Effector memory CD4-positive, alpha-beta T cell (primary cell): Measurements from ENCODE around the gene BDKRB2.

Experiments
- DNase-seq, 3 donors: peaks; one replicate each; pipeline ENCODE4 v3.0.0-alpha.2; 2020
- H3K27ac ChIP-seq: 2 replicates; pipeline ENCODE4 v1.7.0; 2013; ENCODE audit warnings: mild to moderate bottlenecking, low read length, moderate library complexity; ENCODE audit not compliant: insufficient read depth, poor library complexity, severe bottlenecking
- H3K27me3 ChIP-seq: replicated peaks from 2 replicates; pipeline ENCODE4 v1.7.0; 2013; ENCODE audit warnings: mild to moderate bottlenecking, low read length; ENCODE audit not compliant: insufficient read depth, control insufficient read depth, poor library complexity, severe bottlenecking
- H3K36me3 ChIP-seq: 2 replicates; pipeline ENCODE4 v1.7.0; 2013; ENCODE audit warnings: mild to moderate bottlenecking, low read length, moderate library complexity; ENCODE audit not compliant: control insufficient read depth, insufficient read depth
- H3K4me1 ChIP-seq: 2 replicates; pipeline ENCODE4 v1.7.0; 2013; ENCODE audit warnings: low read length, mild to moderate bottlenecking; ENCODE audit not compliant: control insufficient read depth, insufficient read depth, poor library complexity, severe bottlenecking
- H3K4me3 ChIP-seq: 2 replicates; pipeline ENCODE4 v1.7.0; 2013; ENCODE audit warnings: low read length, low read depth, mild to moderate bottlenecking; ENCODE audit not compliant: insufficient read depth, poor library complexity, severe bottlenecking
- H3K9me3 ChIP-seq: 2 replicates; pipeline ENCODE4 v1.7.0; 2013; ENCODE audit warnings: mild to moderate bottlenecking, low read length, moderate library complexity; ENCODE audit not compliant: control insufficient read depth
- total RNA-seq, 3 donors: gene quantifications; one replicate each; lab custom pipeline; 2026; lab: John Stamatoyannopoulos, UW

BDKRB2 gene
- total RNA-seq, result 0 to 0.39 (median 0) reads per million in 3 donors

- Histone ChIP-seq H3K27ac (no peak within 1 kb of the TSS), H3K27me3 (peaks cover 9% of the 10 kb centered on the region), H3K4me1 (no peaks in the 10 kb centered on the region), H3K4me3 (no peak within 1 kb of the TSS), H3K9me3 (no peaks in the 10 kb centered on the region), H3K36me3 (no peaks in the 10 kb centered on the region)
- DNase-seq, result no peak
These were observed at the start of gene BDKRB2 for GRCh38 chr14:96204151-96205058. Gene BDKRB2, plus strand, starts transcription at chr14:96204839. Its CDS starts 32,269 bp downstream, at chr14:96237108.

- Histone ChIP-seq H3K4me1 (no peaks in the 10 kb centered on the region), H3K4me3 (no peak overlapping the region), H3K27me3 (no peaks in the 10 kb centered on the region), H3K27ac (no peak overlapping the region), H3K9me3 (no peaks in the 10 kb centered on the region), H3K36me3 (no peaks in the 10 kb centered on the region)
- no peak for DNase-seq
These were observed 49.7 kb upstream of the BDKRB2 start for GRCh38 chr14:96154900-96155299.

- DNase-seq, result no peak
- no peak overlapping the region for H3K4me3 ChIP-seq
- no peaks in the 10 kb centered on the region for H3K27me3 ChIP-seq
- no peaks in the 10 kb centered on the region for H3K9me3 ChIP-seq
- H3K36me3 ChIP-seq, result no peaks in the 10 kb centered on the region
- H3K4me1 ChIP-seq, result no peaks in the 10 kb centered on the region
- H3K27ac ChIP-seq, result no peak overlapping the region
These were observed 47.6 kb upstream of the BDKRB2 start for GRCh38 chr14:96156804-96157760.

GRCh38 chr14:96158735-96159134 lies 45.9 kb upstream of the BDKRB2 start:
- Histone ChIP-seq H3K4me1 (no peaks in the 10 kb centered on the region), H3K27me3 (no peaks in the 10 kb centered on the region), H3K36me3 (no peaks in the 10 kb centered on the region), H3K27ac (no peak overlapping the region), H3K4me3 (no peak overlapping the region), H3K9me3 (no peaks in the 10 kb centered on the region)
- no peak for DNase-seq

GRCh38 chr14:96160076-96160912 lies 44.3 kb upstream of the BDKRB2 start:
- H3K27me3 ChIP-seq, result no peaks in the 10 kb centered on the region

GRCh38 chr14:96160913-96161310 lies 43.7 kb upstream of the BDKRB2 start:
- no peaks in the 10 kb centered on the region for H3K36me3 ChIP-seq
- H3K4me1 ChIP-seq, result no peaks in the 10 kb centered on the region
- H3K4me3 ChIP-seq, result no peak overlapping the region
- H3K9me3 ChIP-seq, result no peaks in the 10 kb centered on the region
- H3K27ac ChIP-seq, result no peak overlapping the region
- H3K27me3 ChIP-seq, result no peaks in the 10 kb centered on the region
- no peak for DNase-seq

More at GRCh38 chr14:96160076-96160912, 44.3 kb upstream of the BDKRB2 start:
- Histone ChIP-seq H3K9me3 (no peaks in the 10 kb centered on the region), H3K4me3 (no peak overlapping the region), H3K36me3 (no peaks in the 10 kb centered on the region), H3K27ac (no peak overlapping the region), H3K4me1 (no peaks in the 10 kb centered on the region)
- DNase-seq, result no peak

- Histone ChIP-seq H3K4me3 (no peak overlapping the region), H3K4me1 (no peaks in the 10 kb centered on the region), H3K9me3 (no peaks in the 10 kb centered on the region), H3K27ac (no peak overlapping the region), H3K36me3 (no peaks in the 10 kb centered on the region), H3K27me3 (no peaks in the 10 kb centered on the region)
- no peak for DNase-seq
These were observed 43.0 kb upstream of the BDKRB2 start for GRCh38 chr14:96161636-96162035.

- H3K27ac ChIP-seq, result no peak overlapping the region
- H3K4me3 ChIP-seq, result no peak overlapping the region
These were observed 42.4 kb upstream of the BDKRB2 start for GRCh38 chr14:96162265-96162664.

GRCh38 chr14:96162741-96163140 lies 41.9 kb upstream of the BDKRB2 start:
- no peaks in the 10 kb centered on the region for H3K9me3 ChIP-seq
- H3K36me3 ChIP-seq, result no peaks in the 10 kb centered on the region
- DNase-seq, result no peak
- no peaks in the 10 kb centered on the region for H3K4me1 ChIP-seq
- H3K4me3 ChIP-seq, result no peak overlapping the region
- no peak overlapping the region for H3K27ac ChIP-seq
- no peaks in the 10 kb centered on the region for H3K27me3 ChIP-seq

More at GRCh38 chr14:96162265-96162664, 42.4 kb upstream of the BDKRB2 start:
- DNase-seq, result no peak
- Histone ChIP-seq H3K36me3 (no peaks in the 10 kb centered on the region), H3K27me3 (no peaks in the 10 kb centered on the region), H3K4me1 (no peaks in the 10 kb centered on the region), H3K9me3 (no peaks in the 10 kb centered on the region)
